ENCODE measurements around the gene KRT86. TPM values are rescaled to one million over a fixed set of nuclear protein-coding genes. Genes with fewer than 3 reads are reported as not detected.

KRT86 gene
- total and polyA plus RNA-seq, 2 of the 8 experiments (the other 6 are each of a cell fraction or from before 2014, with no cell fraction given), result 0.12 TPM; not detected in 1

- no peaks in the 10 kb centered on the region for H3K36me3 ChIP-seq (ENCODE audit: control insufficient read depth in 2 of 4, insufficient read depth in 4 of 4, low read length in 3 of 4)
- DNase-seq (ENCODE audit: low read depth in 1 of 2, low spot score in 2 of 2), result no peak
- no peak overlapping the region for H4K8ac ChIP-seq (ENCODE audit: extremely low read depth, insufficient read depth, low read length)
- no peak overlapping the region for H2BK15ac ChIP-seq (ENCODE audit: low read length)
- no peak overlapping the region for H3K18ac ChIP-seq (ENCODE audit: extremely low read depth, low read length)
- H4K20me1 ChIP-seq (replicated peaks in 1 of 2; ENCODE audit: control insufficient read depth in 1 of 2, insufficient read depth in 2 of 2, low read length in 2 of 2), result no peaks in the 10 kb centered on the region
- H2BK12ac ChIP-seq (ENCODE audit: low read depth, low read length), result no peak overlapping the region; the same call in 1 of the 2 replicates
- no peak overlapping the region for H2AFZ ChIP-seq (ENCODE audit: low read length)
- peaks cover 0 to 12% (median 5%) of the 10 kb centered on the region in 4 experiments; a peak in 4 of 7 replicates for H3K27me3 ChIP-seq (replicated peaks in 1 of 4; ENCODE audit: control insufficient read depth in 3 of 4, extremely low read depth in 1 of 4, insufficient read depth in 3 of 4, low read length in 3 of 4)
- H3K9ac ChIP-seq (replicated peaks in 1 of 4; ENCODE audit: extremely low read depth in 1 of 4, low read depth in 3 of 4, low read length in 3 of 4), result no peak overlapping the region
- no peak overlapping the region for H2BK120ac ChIP-seq (replicated peaks; ENCODE audit: low read depth, low read length)
- H3K27ac ChIP-seq (ENCODE audit: low read depth, low read length), result no peak overlapping the region
- H3K14ac ChIP-seq (ENCODE audit: insufficient read length), result no peak overlapping the region
- TF ChIP-seq TAF7 (optimal IDR thresholded peaks at IDR 0.05; ENCODE audit: borderline replicate concordance, low read depth, low read length) (no peak), RFX5 (IDR thresholded peaks at IDR 0.05; ENCODE audit: borderline replicate concordance, low read depth, low read length) (no peak), RXRA (IDR thresholded peaks at IDR 0.05; ENCODE audit: insufficient read depth, low read depth, low read length) (no peak), RBBP5 (IDR thresholded peaks at IDR 0.05; ENCODE audit: borderline replicate concordance, low read depth, low read length) (no peak), JUND (IDR thresholded peaks at IDR 0.05; ENCODE audit: low read length) (no peak), POLR2AphosphoS5 (IDR thresholded peaks at IDR 0.05; ENCODE audit: low read depth, low read length) (no peak), BCL11A (IDR thresholded peaks at IDR 0.05; ENCODE audit: low read depth in 2 of 2, low read length in 2 of 2) (no peak)
- no peak overlapping the region for H3K56ac ChIP-seq (replicated peaks; ENCODE audit: insufficient read length, low read depth, low read length)
- CTCF ChIA-PET (ENCODE audit: partially characterized antibody), result interaction anchor here (0.6 to 10.7 kb wide), 54 partner anchors 8 to 701 kb away, joined by 3 to 105 read pairs (median 6); partner anchors contain the start of genes KRT80 and KRT83
- H4K91ac ChIP-seq (replicated peaks; ENCODE audit: insufficient read length, low read length), result no peak overlapping the region
- H3K23ac ChIP-seq (ENCODE audit: insufficient read length), result no peak overlapping the region
- H3K4me3 ChIP-seq (ENCODE audit: extremely low read depth in 1 of 4, insufficient read depth in 2 of 4, low read depth in 3 of 4, low read length in 4 of 4), result no peak overlapping the region
- POLR2A ChIA-PET (ENCODE audit: partially characterized antibody), result interaction anchor here (0.6 to 1.7 kb wide), 5 partner anchors 9 to 139 kb away, joined by 3 to 5 read pairs (median 3); no protein-coding TSS in a partner anchor
- H2AK5ac ChIP-seq (ENCODE audit: low read depth, low read length), result no peak overlapping the region
- 92% methylated on average over 14 of the region's 14 CpGs; no CpG with 5 or more reads in 1 of the 2 experiments for WGBS, 2 experiments (ENCODE audit: extremely low coverage in 1 of 2, insufficient coverage in 1 of 2, insufficient read length in 1 of 2, insufficient replicate concordance in 2 of 2, low coverage in 1 of 2, low lambda C conversion rate in 2 of 2, missing lambda C conversion rate in 1 of 2)
- H3K79me2 ChIP-seq (ENCODE audit: control insufficient read depth in 1 of 2, insufficient read depth in 2 of 2, low read length in 2 of 2), result no peaks in the 10 kb centered on the region
- H3K79me1 ChIP-seq (ENCODE audit: low read depth, low read length), result no peaks in the 10 kb centered on the region; the same call in 1 of the 2 replicates
- no peak overlapping the region for H4K5ac ChIP-seq (ENCODE audit: insufficient read length, low read depth, low read length)
- H2BK5ac ChIP-seq (ENCODE audit: low read depth, low read length), result no peak overlapping the region
- H3K9me3 ChIP-seq (ENCODE audit: insufficient read depth in 2 of 2, low read depth in 1 of 2, low read length in 1 of 2), result no peaks in the 10 kb centered on the region
- H2BK20ac ChIP-seq (ENCODE audit: low read length), result no peak overlapping the region
- H3K4me2 ChIP-seq (ENCODE audit: insufficient read depth in 1 of 2, low read depth in 2 of 2, low read length in 2 of 2), result no peak overlapping the region; a peak in 1 of 4 replicates
- H3K4ac ChIP-seq (replicated peaks; ENCODE audit: insufficient read length, low read depth, low read length), result no peak overlapping the region
- H3K4me1 ChIP-seq (replicated peaks in 1 of 4; ENCODE audit: control insufficient read depth in 3 of 4, insufficient read depth in 4 of 4, low read length in 3 of 4), result peaks cover 0 to 4% (median 0%) of the 10 kb centered on the region in 4 experiments; a peak in 1 of 7 replicates
- peaks cover 4% of the 10 kb centered on the region; the same call in 1 of the 2 replicates for H3K23me2 ChIP-seq (ENCODE audit: low read depth, low read length)
- no peak for FAIRE-seq
Measured at GRCh38 chr12:52279422-52280318, 5.2 kb downstream of the KRT86 start.
